AG10803 (cell line): ENCODE results near the gene TSPAN17.

ENCODE experiments used
- DNase-seq: peaks from one replicate; pipeline ENCODE4 v3.0.0; 2010; ENCODE audit warnings: low read depth
- H3K4me3 ChIP-seq: 2 replicates; pipeline ENCODE4 v1.5.1; 2011; ENCODE audit warnings: mild to moderate bottlenecking, low read length, control low read depth
- CTCF ChIP-seq: conservative IDR thresholded peaks from 2 replicates; pipeline ENCODE4 v1.5.1; 2011; ENCODE audit warnings: mild to moderate bottlenecking, low read length, control low read depth, inconsistent platforms

The TSPAN17 gene

GRCh38 chr5:176621661-176622079 is 25.6 kb upstream of the TSPAN17 start:
- no peak overlapping the region for H3K4me3 ChIP-seq
- no peak for DNase-seq
- TF ChIP-seq CTCF: no peak

GRCh38 chr5:176624142-176624541 is 23.1 kb upstream of the TSPAN17 start:
- no peak for DNase-seq
- no peak overlapping the region for H3K4me3 ChIP-seq
- TF ChIP-seq CTCF: no peak

- DNase-seq: no peak
- no peak overlapping the region for H3K4me3 ChIP-seq
- TF ChIP-seq CTCF: no peak
Observed at GRCh38 chr5:176624938-176625337, 22.3 kb upstream of the TSPAN17 start.

GRCh38 chr5:176625512-176625911 is 21.8 kb upstream of the TSPAN17 start:
- TF ChIP-seq CTCF: no peak
- no peak for DNase-seq

GRCh38 chr5:176625966-176626875 is 21.1 kb upstream of the TSPAN17 start:
- TF ChIP-seq CTCF: no peak
- no peak for DNase-seq
- no peak overlapping the region for H3K4me3 ChIP-seq

More at GRCh38 chr5:176625512-176625911, 21.8 kb upstream of the TSPAN17 start:
- H3K4me3 ChIP-seq: no peak overlapping the region

- no peak for DNase-seq
- no peak overlapping the region for H3K4me3 ChIP-seq
- TF ChIP-seq CTCF: no peak
Observed at GRCh38 chr5:176626876-176627236, 20.4 kb upstream of the TSPAN17 start.

GRCh38 chr5:176627582-176627981 is 19.7 kb upstream of the TSPAN17 start:
- no peak overlapping the region for H3K4me3 ChIP-seq
- DNase-seq: no peak
- no peak for TF ChIP-seq CTCF
